ENCODE measurements around the gene ATF7IP.
"Not testable (repeated sequence)": the region's sequence is repeated elsewhere in the genome, so short reads cannot be mapped to it uniquely, and the experiment has no call there.

ATF7IP gene

DNA sequence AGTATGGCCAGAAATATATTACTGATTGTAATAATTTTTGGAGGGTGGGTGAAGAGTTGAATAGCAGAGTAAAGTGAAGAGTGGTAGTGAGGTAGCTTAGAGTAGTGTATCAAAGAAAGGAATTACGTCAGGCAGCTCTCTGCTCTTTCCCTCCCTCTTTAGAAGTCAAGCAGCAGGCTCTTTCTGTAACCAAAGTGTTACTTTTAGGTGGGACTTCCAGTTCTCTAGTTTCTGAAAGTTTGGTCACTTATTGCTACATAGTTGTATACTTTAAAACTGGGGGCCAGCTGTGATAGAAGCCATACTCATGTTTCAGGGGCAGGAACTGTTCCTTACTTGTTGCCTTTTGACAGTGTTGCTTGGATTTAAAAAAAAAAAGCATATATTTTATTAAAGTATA is 30.6 kb downstream of the ATF7IP start:
- no peaks in the 10 kb centered on the region for H3K9me3 ChIP-seq (ENCODE audit: severe bottlenecking)

DNA sequence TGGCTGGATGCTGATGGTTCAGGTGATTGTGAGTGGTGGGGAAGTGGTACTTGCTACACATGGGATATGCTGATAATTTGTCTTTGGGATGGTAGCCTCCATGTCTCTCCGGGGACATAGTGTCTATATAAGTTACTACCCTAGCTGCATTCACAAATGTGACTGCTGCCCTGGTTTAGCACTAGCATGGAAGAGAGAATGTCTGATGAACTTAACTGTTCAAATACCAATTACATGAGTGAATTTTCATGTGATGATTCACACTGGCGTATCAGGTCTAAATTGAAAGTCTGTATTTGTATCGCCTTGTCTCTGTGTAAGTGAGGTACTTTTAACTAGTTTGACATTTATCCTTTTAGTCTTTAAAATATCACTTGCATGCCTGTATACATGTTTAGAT is 34.4 kb downstream of the ATF7IP start:
- peak overlapping the region; percentile 41 for H3K27ac ChIP-seq (ENCODE audit: poor library complexity, severe bottlenecking)
- H3K9me3 ChIP-seq (ENCODE audit: severe bottlenecking) = no peaks in the 10 kb centered on the region
- ATAC-seq (ENCODE audit: low read depth) (peak; percentile 85), DNase-seq (ENCODE audit: low spot score) (no peak)
- H3K4me3 ChIP-seq (ENCODE audit: severe bottlenecking) = peak overlapping the region; percentile 5
- H3K36me3 ChIP-seq (ENCODE audit: low read depth) = no peaks in the 10 kb centered on the region
- TF ChIP-seq, protein P1, sequence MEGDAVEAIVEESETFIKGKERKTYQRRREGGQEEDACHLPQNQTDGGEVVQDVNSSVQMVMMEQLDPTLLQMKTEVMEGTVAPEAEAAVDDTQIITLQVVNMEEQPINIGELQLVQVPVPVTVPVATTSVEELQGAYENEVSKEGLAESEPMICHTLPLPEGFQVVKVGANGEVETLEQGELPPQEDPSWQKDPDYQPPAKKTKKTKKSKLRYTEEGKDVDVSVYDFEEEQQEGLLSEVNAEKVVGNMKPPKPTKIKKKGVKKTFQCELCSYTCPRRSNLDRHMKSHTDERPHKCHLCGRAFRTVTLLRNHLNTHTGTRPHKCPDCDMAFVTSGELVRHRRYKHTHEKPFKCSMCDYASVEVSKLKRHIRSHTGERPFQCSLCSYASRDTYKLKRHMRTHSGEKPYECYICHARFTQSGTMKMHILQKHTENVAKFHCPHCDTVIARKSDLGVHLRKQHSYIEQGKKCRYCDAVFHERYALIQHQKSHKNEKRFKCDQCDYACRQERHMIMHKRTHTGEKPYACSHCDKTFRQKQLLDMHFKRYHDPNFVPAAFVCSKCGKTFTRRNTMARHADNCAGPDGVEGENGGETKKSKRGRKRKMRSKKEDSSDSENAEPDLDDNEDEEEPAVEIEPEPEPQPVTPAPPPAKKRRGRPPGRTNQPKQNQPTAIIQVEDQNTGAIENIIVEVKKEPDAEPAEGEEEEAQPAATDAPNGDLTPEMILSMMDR (IDR thresholded peaks at IDR 0.05; ENCODE audit: poor library complexity, severe bottlenecking) = no peak
- peaks cover 16% of the 10 kb centered on the region for H3K4me1 ChIP-seq (ENCODE audit: insufficient read depth, poor library complexity, severe bottlenecking)
- no peaks in the 10 kb centered on the region for H3K27me3 ChIP-seq (ENCODE audit: insufficient read depth, poor library complexity, severe bottlenecking)

More for the DNA sequence above, 30.6 kb downstream of the ATF7IP start:
- Histone ChIP-seq H3K36me3 (ENCODE audit: low read depth) (no peaks in the 10 kb centered on the region), H3K27me3 (ENCODE audit: insufficient read depth, poor library complexity, severe bottlenecking) (no peaks in the 10 kb centered on the region), H3K27ac (ENCODE audit: poor library complexity, severe bottlenecking) (no peak overlapping the region), H3K4me1 (ENCODE audit: insufficient read depth, poor library complexity, severe bottlenecking) (peaks cover 23% of the 10 kb centered on the region), H3K4me3 (ENCODE audit: severe bottlenecking) (no peak overlapping the region)
- no peak for ATAC-seq (ENCODE audit: low read depth)
- TF ChIP-seq, protein P1 (IDR thresholded peaks at IDR 0.05; ENCODE audit: poor library complexity, severe bottlenecking) = no peak
- no peak for DNase-seq (ENCODE audit: low spot score)

DNA sequence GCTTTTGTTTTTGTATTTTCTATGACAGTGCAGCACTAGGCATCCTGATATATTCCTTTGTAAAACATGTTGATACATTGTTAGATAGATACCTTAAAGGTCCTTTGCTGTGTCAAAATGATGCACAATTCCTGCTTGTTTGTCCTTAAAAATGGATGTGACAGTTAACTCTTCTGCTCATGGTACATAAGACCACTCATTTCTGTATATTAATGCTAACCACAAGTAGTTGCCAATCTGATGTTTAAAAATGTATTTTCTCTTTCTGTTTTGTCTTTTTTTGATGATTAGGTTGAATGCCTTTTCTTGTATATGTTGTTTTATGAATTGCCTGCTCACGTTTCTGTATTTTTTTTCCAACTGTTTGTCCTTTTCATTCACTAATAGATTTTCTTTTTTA is 35.1 kb downstream of the ATF7IP start:
- Histone ChIP-seq H3K4me3 (ENCODE audit: severe bottlenecking) (no peak overlapping the region), H3K36me3 (ENCODE audit: low read depth) (no peaks in the 10 kb centered on the region), H3K27ac (ENCODE audit: poor library complexity, severe bottlenecking) (peak overlapping the region; percentile 41), H3K4me1 (ENCODE audit: insufficient read depth, poor library complexity, severe bottlenecking) (peaks cover 13% of the 10 kb centered on the region), H3K9me3 (ENCODE audit: severe bottlenecking) (no peaks in the 10 kb centered on the region), H3K27me3 (ENCODE audit: insufficient read depth, poor library complexity, severe bottlenecking) (no peaks in the 10 kb centered on the region)
- TF ChIP-seq, protein P1 (IDR thresholded peaks at IDR 0.05; ENCODE audit: poor library complexity, severe bottlenecking) = no peak
- ATAC-seq (ENCODE audit: low read depth) (no peak), DNase-seq (ENCODE audit: low spot score) (no peak)

DNA sequence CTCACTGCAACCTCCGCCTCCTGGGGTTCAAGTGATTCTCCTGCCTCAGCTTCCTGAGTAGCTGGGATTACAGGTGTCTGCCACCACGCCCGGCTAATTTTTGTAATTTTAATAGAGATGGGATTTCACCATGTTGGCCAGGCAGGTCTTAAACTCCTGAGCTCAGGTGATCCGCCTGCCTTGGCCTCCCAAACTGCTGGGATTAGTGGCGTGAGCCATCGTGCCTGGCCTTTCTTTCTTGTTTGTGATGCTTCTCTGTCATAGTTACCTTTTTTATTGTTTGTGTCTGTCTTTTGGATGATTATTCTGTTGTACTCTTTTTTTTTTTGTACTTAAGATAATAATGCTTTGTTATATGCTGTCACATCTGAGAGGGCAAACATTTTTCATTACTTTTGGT is 35.8 kb downstream of the ATF7IP start:
- ATAC-seq (ENCODE audit: low read depth) = not testable (repeated sequence)

DNA sequence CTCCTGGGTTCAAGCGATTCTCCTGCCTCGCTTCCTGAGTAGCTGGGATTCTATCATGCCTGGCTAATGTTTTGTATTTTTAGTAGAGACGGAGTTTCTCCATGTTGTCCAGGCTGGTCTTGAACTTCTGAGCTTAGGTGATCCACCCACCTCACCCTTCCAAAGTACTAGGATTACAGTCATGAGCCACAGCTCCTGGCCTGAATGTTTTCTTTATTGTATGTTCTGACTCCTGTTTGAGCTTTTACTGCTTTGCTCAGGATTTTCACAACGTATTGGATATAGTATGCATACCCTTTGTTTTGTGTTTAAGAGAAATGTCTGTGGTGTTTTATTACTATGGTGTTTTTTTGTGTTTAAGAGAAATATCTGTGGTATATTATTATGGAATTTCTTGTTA is 37.2 kb downstream of the ATF7IP start:
- Histone ChIP-seq H3K27ac (ENCODE audit: poor library complexity, severe bottlenecking) (no peak overlapping the region), H3K4me3 (ENCODE audit: severe bottlenecking) (no peak overlapping the region), H3K9me3 (ENCODE audit: severe bottlenecking) (no peaks in the 10 kb centered on the region), H3K4me1 (ENCODE audit: insufficient read depth, poor library complexity, severe bottlenecking) (peaks cover 13% of the 10 kb centered on the region), H3K36me3 (ENCODE audit: low read depth) (no peaks in the 10 kb centered on the region), H3K27me3 (ENCODE audit: insufficient read depth, poor library complexity, severe bottlenecking) (no peaks in the 10 kb centered on the region)
- ATAC-seq (ENCODE audit: low read depth) = no peak
- TF ChIP-seq, protein P1 (IDR thresholded peaks at IDR 0.05; ENCODE audit: poor library complexity, severe bottlenecking) = no peak
- DNase-seq (ENCODE audit: low spot score) = no peak

More for the DNA sequence above, 35.8 kb downstream of the ATF7IP start:
- H3K36me3 ChIP-seq (ENCODE audit: low read depth); DNase-seq (ENCODE audit: low spot score); H3K9me3 ChIP-seq (ENCODE audit: severe bottlenecking); H3K27ac ChIP-seq (ENCODE audit: poor library complexity, severe bottlenecking); H3K4me3 ChIP-seq (ENCODE audit: severe bottlenecking); H3K27me3 ChIP-seq (ENCODE audit: insufficient read depth, poor library complexity, severe bottlenecking): not testable (repeated sequence)
- H3K4me1 ChIP-seq (ENCODE audit: insufficient read depth, poor library complexity, severe bottlenecking) = peaks cover 13% of the 10 kb centered on the region
